AG04450 (cell line): Measurements from ENCODE around the gene XPA. TPM values are rescaled to one million over a fixed set of nuclear protein-coding genes. Genes with fewer than 3 reads are reported as not detected.
A peak's percentile ranks its signal among the peaks of the same experiment; 100 is the strongest.

Experiments used
- CTCF ChIA-PET: fragments of 300-600, 350-600 bp; formaldehyde crosslinking; extraction: SDS; loops from one replicate; lab custom pipeline; 2022; ENCODE audit warnings: antibody characterized with exemption, inconsistent platforms; lab: Charles Lee
- POLR2A ChIA-PET: fragments of 350-600 bp; formaldehyde crosslinking; extraction: SDS; loops from one replicate; lab custom pipeline; 2021; ENCODE audit warnings: antibody characterized with exemption, inconsistent platforms; lab: Yijun Ruan, JAX
- DNase-seq: peaks from one replicate; pipeline ENCODE4 v3.0.0-alpha.2; 2011; ENCODE audit warnings: low read depth, low spot score
- H3K27ac ChIP-seq: one replicate; pipeline ENCODE4 v1.5.1; 2012; ENCODE audit warnings: low read depth, low read length, control low read depth
- H3K27me3 ChIP-seq: one replicate; pipeline ENCODE4 v1.6.0; 2012; ENCODE audit warnings: low read length; ENCODE audit not compliant: control insufficient read depth, insufficient read depth
- H3K4me3 ChIP-seq: 2 replicates; pipeline ENCODE4 v1.5.1; 2011; ENCODE audit warnings: mild to moderate bottlenecking, low read depth, low read length, control low read depth
- H3K9me3 ChIP-seq: 2 replicates; pipeline ENCODE4 v1.5.1; 2012; ENCODE audit warnings: low read length; ENCODE audit not compliant: control insufficient read depth, insufficient read depth
- CTCF ChIP-seq: IDR thresholded peaks from 2 replicates; pipeline ENCODE4 v1.5.1; 2011; ENCODE audit warnings: low read depth, low read length, control low read depth, inconsistent platforms
- polyA plus RNA-seq: library from polyadenylated mRNA; depleted of rRNA; stranded (reverse); fragments of >200 nt; gene quantifications from 2 replicates; pipeline ENCODE4 v1.2.3, GENCODE V29; 2011

XPA gene
- polyA plus RNA-seq, 1 experiment = 4.7 TPM

GRCh38 chr9:97668485-97668884 lies 28.7 kb downstream of the XPA start:
- H3K27ac ChIP-seq = no peak overlapping the region
- DNase-seq = no peak
- H3K9me3 ChIP-seq = no peaks in the 10 kb centered on the region
- CTCF ChIA-PET = no interaction called here
- POLR2A ChIA-PET = no interaction called here
- no peak overlapping the region for H3K4me3 ChIP-seq
- TF ChIP-seq CTCF = no peak
- H3K27me3 ChIP-seq = no peaks in the 10 kb centered on the region

- H3K27me3 ChIP-seq = no peaks in the 10 kb centered on the region
- CTCF ChIA-PET = no interaction called here
- TF ChIP-seq CTCF = no peak
Observed at GRCh38 chr9:97666907-97667686, 30.0 kb downstream of the XPA start.

GRCh38 chr9:97665742-97666141 lies 31.4 kb downstream of the XPA start:
- ChIA-PET POLR2A (no interaction called here), CTCF (no interaction called here)
- TF ChIP-seq CTCF = no peak
- Histone ChIP-seq H3K9me3 (no peaks in the 10 kb centered on the region), H3K27ac (no peak overlapping the region), H3K4me3 (no peak overlapping the region), H3K27me3 (no peaks in the 10 kb centered on the region)
- no peak for DNase-seq

More at GRCh38 chr9:97666907-97667686, 30.0 kb downstream of the XPA start:
- DNase-seq = no peak
- H3K4me3 ChIP-seq = no peak overlapping the region
- no peak overlapping the region for H3K27ac ChIP-seq
- POLR2A ChIA-PET = no interaction called here
- no peaks in the 10 kb centered on the region for H3K9me3 ChIP-seq

- DNase-seq = peak; percentile 48
- Histone ChIP-seq H3K27me3 (no peaks in the 10 kb centered on the region), H3K27ac (no peak overlapping the region), H3K4me3 (no peak overlapping the region), H3K9me3 (no peaks in the 10 kb centered on the region)
- no peak for TF ChIP-seq CTCF
- CTCF ChIA-PET = interaction anchor here (1.0 to 1.1 kb wide), 2 partner anchors 15 to 263 kb away, joined by 3 to 4 read pairs; no protein-coding TSS in a partner anchor
- POLR2A ChIA-PET = interaction anchor here (0.5 to 1.3 kb wide), 2 partner anchors 27 to 677 kb away, joined by 3 to 7 read pairs; partner anchors contain the start of genes NCBP1 and TSTD2
Observed at GRCh38 chr9:97660847-97661246, 36.3 kb downstream of the XPA start.

- POLR2A ChIA-PET = interaction anchor here (1.3 kb wide), 1 partner anchor 27 kb away, joined by 7 read pairs; the partner anchor contains the start of genes NCBP1 and TSTD2
- no peak for DNase-seq
- Histone ChIP-seq H3K27ac (peak overlapping the region; percentile 74), H3K27me3 (no peaks in the 10 kb centered on the region), H3K9me3 (no peaks in the 10 kb centered on the region), H3K4me3 (no peak overlapping the region)
- CTCF ChIA-PET = interaction anchor here (1.0 to 1.1 kb wide), 2 partner anchors 15 to 264 kb away, joined by 3 to 4 read pairs; no protein-coding TSS in a partner anchor
- no peak for TF ChIP-seq CTCF
Observed at GRCh38 chr9:97660340-97660739, 36.8 kb downstream of the XPA start.
